Measurements from ENCODE around the gene RAB40C.

The RAB40C gene

GRCh38 chr16:589658-590187 is at the start of gene RAB40C:
TSS of gene RAB40C (plus strand) at chr16:590066. CDS start at chr16:590292, 226 bp downstream.
- in situ Hi-C loops (cut with HindIII; ENCODE audit: low sequenced_read_pairs) = no loop called here
- peak; percentile 94 for DNase-seq (ENCODE audit: low read depth)
- H3K4me3 ChIP-seq (ENCODE audit: low read depth, low read length) = peak within 1 kb of the TSS; percentile 82
- no peak for TF ChIP-seq CTCF (IDR thresholded peaks at IDR 0.05; ENCODE audit: low read depth, low read length, missing control alignments)

GRCh38 chr16:540645-541340 is 49.1 kb upstream of the RAB40C start:
- in situ Hi-C loops (cut with HindIII; ENCODE audit: low sequenced_read_pairs) = no loop called here
- no peak for DNase-seq (ENCODE audit: low read depth)
- H3K4me3 ChIP-seq (ENCODE audit: low read depth, low read length) = no peak overlapping the region
- no peak for TF ChIP-seq CTCF (IDR thresholded peaks at IDR 0.05; ENCODE audit: low read depth, low read length, missing control alignments)

GRCh38 chr16:543301-544164 is 46.3 kb upstream of the RAB40C start:
- in situ Hi-C loops (cut with HindIII; ENCODE audit: low sequenced_read_pairs) = no loop called here
- DNase-seq (ENCODE audit: low read depth) = no peak
- no peak overlapping the region for H3K4me3 ChIP-seq (ENCODE audit: low read depth, low read length)
- TF ChIP-seq CTCF (IDR thresholded peaks at IDR 0.05; ENCODE audit: low read depth, low read length, missing control alignments) = no peak

- H3K4me3 ChIP-seq (ENCODE audit: low read depth, low read length) = no peak overlapping the region
- no peak for TF ChIP-seq CTCF (IDR thresholded peaks at IDR 0.05; ENCODE audit: low read depth, low read length, missing control alignments)
- in situ Hi-C loops (cut with HindIII; ENCODE audit: low sequenced_read_pairs) = no loop called here
- DNase-seq (ENCODE audit: low read depth) = no peak
Observed at GRCh38 chr16:544517-544916, 45.3 kb upstream of the RAB40C start.

- no peak overlapping the region for H3K4me3 ChIP-seq (ENCODE audit: low read depth, low read length)
- TF ChIP-seq CTCF (IDR thresholded peaks at IDR 0.05; ENCODE audit: low read depth, low read length, missing control alignments) = peak; percentile 47
- DNase-seq (ENCODE audit: low read depth) = no peak
- in situ Hi-C loops (cut with HindIII; ENCODE audit: low sequenced_read_pairs) = no loop called here
Observed at GRCh38 chr16:546909-547770, 42.7 kb upstream of the RAB40C start.

- DNase-seq (ENCODE audit: low read depth) = no peak
- no peak overlapping the region for H3K4me3 ChIP-seq (ENCODE audit: low read depth, low read length)
- in situ Hi-C loops (cut with HindIII; ENCODE audit: low sequenced_read_pairs) = no loop called here
- TF ChIP-seq CTCF (IDR thresholded peaks at IDR 0.05; ENCODE audit: low read depth, low read length, missing control alignments) = no peak
Observed at GRCh38 chr16:548586-548985, 41.3 kb upstream of the RAB40C start.
